Activated CD8-positive, alpha-beta memory T cell treated with anti-CD3 and anti-CD28 coated beads, Interleukin-2, amount 50 U/mL, for 24 hours (primary cell): ENCODE results near the gene NEDD4.
"Not testable (repeated sequence)": the region's sequence is repeated elsewhere in the genome, so short reads cannot be mapped to it uniquely, and the experiment has no call there.

Experiments
- DNase-seq: peaks from one replicate; pipeline ENCODE4 v3.0.0-alpha.2; 2020; ENCODE audit errors: extremely low read depth

Gene NEDD4

DNA sequence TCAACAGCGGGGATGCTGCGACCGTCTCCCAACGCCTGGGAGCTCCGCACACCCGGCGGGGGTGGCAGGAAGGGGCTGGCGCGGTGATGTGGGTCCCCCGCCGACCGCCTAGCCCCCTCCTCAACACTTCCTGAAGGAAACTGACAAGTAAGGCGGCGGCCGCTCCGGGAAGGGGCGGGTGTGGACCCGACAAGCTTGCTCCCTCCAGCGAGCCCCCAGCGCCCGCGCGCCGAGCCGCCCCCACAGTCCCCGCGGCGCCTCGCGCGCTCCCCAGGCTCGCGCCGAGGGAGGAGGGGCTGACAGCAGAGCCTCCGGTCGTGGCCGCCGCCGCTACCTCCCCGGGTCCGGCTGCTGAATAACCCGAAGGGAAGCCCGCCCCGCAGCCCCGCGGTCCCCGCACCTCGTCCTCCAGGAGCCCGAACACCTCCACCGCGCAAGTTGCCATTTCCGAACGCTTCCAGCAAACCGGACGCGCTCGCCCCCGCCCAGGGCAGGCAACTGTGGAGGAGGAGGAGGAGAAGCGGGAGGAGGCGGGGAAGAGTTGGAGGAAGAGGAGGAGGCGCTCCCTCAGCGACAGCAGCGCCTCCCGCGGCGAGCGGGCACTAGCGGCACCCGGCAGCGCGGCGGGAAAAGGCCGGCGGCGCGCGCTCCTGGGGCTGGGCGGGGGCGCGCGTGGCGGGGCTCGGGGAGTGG is at the start of gene NEDD4:
Gene NEDD4 (minus strand): TSS at position 502 of the 693 bp plus-strand sequence. CDS start 57 bp downstream, at position 445.
- DNase-seq, result peak; percentile 27

DNA sequence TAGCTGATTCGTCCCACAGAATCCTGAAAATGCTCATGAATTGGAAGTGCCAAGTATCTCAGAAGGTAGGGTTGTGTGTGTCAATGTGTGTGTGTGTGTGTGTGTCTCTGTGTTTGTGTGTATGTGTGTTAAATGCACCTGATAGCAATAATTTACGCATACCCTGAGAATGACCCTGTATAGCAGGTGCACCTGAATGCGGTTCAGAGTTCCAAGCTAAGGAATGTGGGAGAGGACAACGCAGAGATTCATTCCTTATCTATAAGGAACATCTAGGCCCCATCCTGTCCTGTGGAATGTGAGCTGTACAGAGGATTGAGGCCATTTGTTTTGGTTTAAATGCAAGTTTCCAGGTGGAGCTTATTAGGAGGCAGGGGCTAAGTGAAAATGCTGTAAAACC is 49.1 kb upstream of the NEDD4 start:
- DNase-seq, result no peak

DNA sequence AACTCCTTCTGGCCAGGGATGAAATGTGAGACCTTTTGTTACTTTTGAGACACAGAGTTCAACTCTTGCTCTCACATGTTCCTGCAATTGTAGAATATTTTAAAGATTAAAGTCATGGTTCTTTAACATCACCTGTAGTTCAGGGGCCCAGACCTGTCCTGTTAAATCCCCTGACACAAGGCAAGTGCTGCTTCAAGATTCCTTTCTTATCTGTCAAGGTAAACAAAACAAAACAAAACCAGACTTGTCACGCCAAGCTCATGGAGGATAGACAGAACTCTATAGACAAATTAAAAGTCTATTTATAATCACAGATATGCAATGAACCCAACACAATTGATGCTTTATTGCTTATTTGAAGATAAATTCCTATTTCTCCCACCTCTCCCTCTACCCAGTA is 48.6 kb upstream of the NEDD4 start:
- no peak for DNase-seq

DNA sequence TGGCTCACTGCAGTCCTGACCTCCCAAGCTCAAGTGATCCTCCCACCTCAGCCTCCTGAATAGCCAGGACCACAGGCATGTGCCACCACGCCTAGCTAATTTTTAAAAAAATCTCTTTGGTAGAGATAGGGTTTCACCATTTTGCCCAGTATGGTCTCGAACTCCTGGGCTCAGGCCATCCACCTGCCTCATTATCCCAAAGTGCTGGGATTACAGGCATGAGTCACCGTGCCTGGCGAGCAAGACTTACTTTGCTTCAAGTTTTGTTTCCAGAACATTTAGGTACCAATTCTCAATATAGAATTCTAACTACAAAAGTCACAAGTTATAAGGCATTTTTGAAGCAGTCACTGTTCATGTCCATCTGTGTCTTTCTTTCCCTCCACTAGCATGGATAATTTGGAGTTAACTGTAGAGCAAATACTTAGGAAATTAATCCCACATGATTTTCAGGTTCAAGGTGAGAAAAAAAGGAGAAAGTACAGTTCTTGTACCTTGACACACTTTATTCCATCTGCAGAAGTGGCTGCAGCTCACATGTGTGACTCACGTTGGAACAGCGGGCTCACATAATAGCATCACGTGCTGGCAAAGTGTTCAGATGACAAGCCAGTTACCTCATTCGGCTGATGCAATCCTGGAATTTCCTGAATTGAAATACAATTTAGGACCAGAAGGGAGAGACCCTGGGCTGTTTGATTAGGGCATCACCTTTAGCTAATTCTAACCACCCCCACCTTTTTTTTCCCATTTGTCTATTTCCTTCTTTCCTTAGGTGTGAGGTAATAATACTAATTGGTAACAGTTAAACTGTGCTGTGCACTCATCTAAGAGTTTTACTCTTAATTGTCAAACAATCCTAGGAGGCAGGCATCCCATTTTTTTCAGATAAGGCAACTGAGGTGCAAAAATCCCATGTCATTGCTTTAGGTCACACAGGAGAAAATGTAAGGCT is 46.9 kb upstream of the NEDD4 start:
- no peak for DNase-seq

DNA sequence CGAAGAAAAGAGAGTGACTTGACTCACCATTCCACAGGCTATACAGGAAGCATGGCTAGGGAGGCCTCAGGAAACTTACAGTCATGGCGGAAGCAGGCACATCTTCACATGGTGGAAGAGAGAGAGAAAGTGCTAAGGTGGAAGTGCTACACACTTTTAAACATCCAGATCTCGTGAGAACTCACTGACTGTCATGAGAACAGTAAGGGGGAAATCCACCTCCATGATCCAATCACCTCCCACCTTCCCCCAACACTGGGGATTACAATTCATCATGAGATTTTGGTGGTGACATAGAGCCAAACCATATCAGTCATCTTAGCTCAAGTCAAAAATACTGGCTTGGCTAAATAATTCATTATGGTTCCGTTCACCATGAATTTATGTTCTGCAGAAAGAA is 45.3 kb upstream of the NEDD4 start:
- DNase-seq, result no peak

DNA sequence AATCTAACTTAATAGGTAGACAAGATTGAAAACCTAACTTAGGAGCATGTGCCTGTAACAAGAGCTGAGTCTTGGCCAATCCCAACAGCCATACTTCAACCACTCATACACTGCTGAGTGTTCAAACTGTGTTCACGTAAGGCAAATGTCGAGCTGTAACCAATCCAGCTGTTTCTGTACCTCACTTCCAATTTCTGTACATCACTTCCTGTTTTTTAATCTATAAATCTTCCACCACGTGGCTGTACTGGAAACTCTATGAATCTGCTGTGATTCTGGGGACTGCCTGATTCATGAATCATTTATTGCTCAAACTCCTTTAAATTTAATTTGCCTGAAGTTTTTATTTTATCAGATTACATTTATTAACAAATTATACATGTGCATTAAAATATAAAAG is 44.6 kb upstream of the NEDD4 start:
- DNase-seq, result no peak

DNA sequence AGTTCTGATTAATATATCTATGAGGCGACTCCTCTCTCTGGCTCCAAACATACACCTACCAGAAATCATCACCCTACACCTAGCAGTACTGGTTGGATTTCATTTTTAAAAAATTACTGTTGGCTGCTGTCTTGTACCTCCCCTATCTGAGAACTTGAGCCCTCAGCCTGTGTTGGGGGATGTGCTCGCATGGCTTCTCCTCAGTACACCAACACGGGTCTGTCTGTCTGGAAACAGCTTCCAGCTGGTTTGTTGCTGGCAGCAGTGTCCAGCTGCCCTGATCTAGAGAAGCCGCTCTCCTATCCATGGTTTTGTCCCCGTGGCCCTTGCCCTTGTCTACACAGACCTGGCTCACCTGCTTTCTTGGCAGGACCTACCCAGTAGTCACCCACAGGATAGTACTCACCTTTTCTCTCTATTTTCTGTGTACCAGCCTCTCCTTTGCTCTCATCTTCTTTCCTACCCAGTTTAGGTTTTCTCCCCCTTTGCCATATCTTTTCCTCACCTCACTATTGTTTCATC is 43.2 kb upstream of the NEDD4 start:
- DNase-seq, result no peak

DNA sequence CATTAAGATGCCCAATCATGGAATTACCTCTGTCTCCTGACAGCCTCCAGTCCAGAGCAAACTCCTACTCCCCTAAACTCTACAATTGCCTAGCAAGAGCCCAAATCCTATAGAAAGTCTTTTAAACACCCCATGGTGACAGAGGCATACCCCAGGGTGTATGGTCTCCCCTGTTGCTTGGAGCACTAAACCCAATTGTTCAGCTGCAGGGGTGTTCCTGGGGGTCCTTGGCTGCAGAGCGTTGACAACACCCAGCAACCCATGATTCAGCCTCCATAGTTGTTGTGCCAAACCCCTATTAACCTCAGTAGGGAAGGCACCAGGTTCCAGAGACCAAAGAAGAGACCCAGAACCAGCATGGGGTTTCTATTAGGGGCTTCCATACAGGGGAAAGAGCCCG is 41.8 kb upstream of the NEDD4 start:
- no peak for DNase-seq

DNA sequence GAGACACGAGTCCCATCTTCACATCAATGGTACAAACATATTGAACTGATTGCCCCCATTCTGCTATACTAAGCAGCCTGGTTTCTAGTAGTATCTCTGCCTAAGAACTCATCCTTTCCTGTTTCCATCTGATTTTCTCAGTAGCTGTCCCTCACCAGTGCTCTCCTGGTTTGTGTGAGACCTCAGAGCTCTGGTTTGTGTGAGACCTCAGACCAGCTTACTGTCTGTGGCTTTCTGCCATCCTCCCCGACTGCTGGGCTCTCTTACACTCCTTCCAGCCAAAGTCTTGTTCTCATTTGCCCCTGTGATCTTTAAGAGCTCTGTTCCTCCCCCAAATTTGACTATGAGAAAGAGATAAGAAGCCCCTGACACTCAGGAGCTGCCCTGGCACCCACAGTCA is 41.1 kb upstream of the NEDD4 start:
- DNase-seq, result no peak

DNA sequence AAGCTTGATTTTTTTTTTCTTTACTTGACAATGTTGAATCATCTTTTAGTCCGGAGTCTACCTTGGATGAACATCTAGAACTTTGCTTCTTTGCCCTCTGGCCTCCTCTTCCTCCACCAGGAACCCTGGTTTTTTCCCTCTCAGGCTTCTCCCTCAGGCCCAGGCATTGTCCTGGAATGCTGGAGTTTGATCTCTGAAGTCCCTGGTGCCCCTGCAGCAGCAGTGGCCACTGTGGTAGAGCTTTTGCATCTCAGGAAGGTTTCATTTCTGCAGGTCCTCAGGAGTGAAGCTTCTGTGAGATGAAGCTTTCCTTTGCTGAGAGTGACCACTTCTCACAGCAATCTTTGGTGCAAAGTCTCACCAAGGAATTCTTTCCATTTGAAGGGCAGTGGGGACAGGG is 39.0 kb upstream of the NEDD4 start:
- DNase-seq, result no peak

DNA sequence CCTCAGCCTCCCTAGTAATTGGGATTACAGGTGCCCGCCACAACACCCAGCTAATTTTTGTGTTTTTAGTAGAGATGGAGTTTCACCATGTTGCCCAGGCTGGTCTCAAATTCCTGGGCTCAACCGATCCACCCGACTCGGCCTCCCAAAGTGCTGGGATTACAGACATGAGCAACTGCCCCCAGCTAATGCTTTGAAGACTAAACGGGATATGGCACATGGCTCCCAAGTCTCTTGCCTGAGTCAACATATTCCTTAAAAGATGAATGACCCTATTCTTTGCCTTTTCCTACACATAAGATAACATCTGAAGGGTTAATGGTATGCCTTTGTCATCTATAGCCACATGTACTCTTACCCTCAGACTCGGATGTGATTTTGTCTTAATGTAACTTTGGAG is 38.4 kb upstream of the NEDD4 start:
- no peak for DNase-seq

DNA sequence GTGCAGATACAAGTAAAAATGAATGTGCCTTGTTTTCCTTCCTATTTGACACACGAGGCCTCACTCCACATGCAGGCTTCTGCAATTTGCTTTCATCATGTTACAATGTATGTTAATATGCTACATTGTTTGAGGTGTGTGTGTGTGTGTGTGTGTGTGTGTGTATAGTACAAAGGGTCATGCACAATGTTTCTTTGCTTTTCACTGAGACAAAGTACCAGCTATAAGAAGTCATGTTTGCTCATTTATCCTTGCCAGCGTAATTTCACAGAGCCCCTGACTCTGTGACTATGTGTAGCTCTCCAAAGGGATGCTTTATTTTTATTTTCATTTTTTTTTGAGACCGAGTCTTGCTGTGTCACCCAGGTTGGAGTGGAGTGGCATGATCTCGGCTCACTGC is 38.0 kb upstream of the NEDD4 start:
- DNase-seq, result no peak

DNA sequence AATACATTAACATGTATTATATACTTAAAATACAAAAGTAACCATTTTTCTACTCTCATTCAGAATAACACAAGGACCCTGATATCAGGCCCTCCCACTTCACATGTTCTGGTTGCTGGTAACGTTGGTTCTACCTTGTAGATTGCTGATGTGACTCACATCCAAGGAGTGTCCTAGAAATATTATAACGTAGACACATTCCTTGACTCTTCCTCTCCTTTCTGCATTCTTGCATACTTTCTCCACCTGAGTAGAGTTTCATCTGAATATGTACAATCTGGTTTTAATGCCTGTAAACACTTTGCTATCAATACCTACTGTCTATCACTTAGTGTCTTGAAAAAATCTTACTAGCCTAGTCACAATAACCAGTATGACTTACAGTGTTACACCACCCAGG is 35.0 kb upstream of the NEDD4 start:
- no peak for DNase-seq

DNA sequence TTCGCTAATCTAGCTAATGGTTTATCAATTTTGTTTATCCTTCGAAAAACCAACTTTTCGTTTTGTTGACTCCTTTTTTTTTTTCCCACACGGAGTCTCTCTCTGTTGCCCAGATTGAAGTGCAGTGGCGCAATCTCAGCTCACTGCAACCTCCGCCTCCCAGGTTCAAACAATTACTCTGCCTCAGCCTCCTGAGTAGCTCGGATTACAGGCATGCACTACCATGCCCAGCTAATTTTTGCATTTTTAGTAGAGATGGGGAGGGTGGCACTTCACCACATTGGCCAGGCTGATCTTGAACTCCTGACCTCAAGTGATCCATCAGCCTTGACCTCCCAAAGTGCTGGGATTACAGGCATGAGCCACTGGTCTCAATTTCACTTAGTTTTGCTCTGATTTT is 29.7 kb upstream of the NEDD4 start:
- not testable (repeated sequence) for DNase-seq

DNA sequence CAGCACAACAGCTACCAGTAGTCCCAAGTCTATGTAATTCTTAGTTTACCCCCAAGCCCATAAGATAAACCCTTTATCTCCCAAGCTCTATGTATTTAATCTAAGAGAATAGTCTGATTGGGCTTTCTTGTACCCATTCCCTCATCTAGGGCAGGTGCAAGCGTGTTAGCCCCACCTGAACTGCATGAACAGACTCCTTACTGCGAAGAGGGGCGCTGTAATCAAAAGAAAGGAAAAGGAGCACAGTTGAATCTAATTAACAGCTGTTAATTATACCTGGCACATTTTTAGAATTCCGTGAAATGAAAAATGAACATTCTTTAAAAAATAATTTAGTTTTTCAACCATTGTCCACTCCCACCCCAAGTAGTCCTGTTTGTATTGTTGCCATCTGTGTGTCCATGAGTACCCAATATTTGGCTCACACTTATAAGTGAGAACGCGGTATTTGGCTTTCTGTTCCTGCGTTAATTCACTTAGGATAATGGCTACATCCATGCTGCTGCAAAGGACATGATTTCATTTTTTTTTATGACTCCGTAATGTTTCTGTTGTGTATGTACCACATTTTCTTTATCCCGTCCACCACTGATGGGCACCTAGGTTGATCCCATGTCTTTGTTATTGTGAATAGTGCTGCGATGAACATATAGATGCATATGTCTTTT is 26.5 kb upstream of the NEDD4 start:
- no peak for DNase-seq

DNA sequence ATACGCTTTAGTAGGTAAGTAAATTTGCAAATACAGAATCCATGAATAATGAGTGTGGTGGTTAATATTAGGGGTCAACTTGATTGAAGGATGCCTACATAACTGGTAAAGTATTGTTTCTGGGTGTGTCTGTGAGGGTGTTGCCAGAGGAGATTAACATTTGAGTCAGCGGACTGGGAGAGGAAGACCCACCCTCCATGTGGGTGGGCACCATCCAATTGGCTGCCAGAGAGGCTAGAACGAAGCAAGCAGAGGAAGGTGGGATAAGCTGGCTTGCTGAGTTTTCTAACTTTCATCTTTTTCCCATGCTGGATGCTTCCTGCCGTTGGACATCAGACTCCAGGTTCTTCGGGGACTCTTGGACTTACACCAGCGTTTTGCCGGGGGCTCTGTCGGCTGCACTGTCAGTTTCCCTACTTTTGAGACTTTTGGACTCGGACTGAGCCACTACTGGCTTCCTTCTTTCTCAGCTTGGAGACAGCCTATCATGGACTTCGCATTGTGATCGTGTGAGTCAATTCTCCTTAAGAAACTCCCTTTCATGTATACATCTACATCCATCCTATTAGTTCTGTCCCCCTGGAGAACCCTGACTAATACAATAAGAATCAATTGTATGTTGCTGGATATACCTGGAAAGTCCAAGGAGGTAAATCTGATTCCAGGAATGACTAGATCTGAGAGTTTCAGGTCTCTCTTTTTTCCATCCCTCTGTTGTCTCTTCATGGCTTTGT is 25.8 kb upstream of the NEDD4 start:
- no peak for DNase-seq

DNA sequence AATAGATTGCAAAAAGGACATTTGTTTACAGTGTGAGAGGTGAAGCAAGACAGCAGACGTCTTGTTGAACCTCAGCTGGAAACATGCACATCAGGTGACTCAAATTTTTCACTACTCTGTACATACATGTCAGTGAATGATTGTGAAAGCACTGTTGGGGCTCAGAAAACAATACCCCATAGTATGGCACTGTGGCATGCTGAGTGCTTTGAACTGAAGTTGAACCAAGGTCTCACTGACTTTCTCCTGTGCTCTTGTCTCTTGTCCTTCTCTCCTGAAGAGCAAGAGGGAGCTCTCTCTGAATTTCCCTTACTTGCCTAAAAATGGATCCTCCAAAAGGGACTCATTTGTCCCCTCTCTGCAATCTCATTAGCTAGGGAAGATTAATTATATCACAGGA is 24.5 kb upstream of the NEDD4 start:
- DNase-seq, result no peak

DNA sequence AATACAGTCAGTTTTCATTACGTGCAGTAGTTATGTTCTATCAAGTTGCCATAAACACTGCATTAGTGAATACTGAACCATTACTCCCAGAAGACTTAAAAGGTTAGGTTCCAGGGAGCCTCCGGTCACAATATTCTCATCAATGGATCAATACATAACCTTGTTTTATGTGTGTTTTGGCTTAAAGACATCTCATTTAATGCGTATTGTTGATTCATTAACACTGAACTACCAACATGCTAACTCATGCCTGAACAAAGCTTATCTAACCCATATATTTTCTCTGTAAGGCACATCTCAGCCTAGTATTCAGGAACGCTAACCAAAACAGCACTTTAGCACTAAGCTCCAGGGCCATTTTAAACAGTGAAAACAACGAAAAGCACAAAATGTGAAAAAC is 24.1 kb upstream of the NEDD4 start:
- no peak for DNase-seq

DNA sequence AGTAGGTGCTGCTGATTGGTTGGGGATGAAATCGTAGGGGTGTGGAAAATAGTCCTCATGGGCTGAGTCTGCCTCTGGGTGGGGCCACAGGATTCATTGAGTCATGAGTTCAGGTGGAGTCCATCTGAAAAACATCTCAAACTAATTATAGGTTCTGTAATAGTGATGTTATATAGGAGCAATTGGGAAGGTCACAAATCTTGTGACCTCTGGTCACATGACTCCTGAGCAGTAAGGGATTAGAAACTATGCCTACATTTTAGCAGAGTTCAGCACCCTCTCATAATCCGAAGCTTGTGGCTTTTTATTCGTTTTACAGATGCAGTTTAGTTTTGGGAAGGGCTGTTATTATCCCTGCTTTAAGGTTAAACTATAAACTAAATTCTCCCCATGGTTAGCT is 22.9 kb upstream of the NEDD4 start:
- DNase-seq, result no peak

DNA sequence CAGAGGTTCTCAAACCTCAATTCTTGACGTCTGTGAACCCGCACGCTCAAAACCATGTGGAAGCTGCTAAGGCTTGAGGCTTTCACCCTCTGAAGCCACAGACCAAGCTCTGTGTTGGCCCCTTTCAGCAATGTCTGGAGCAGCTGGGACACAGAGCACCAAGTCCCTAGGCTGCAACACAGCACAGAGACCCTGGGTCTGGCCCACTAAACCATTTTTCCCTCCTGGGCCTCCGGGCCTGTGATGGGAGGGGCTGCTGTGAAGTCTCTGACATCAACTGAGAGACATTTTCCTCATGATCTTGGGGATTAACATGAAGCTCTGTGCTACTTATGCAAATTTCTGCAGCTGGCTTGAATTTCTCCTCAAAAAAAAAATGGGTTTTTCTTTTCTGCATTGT is 21.3 kb upstream of the NEDD4 start:
- no peak for DNase-seq

DNA sequence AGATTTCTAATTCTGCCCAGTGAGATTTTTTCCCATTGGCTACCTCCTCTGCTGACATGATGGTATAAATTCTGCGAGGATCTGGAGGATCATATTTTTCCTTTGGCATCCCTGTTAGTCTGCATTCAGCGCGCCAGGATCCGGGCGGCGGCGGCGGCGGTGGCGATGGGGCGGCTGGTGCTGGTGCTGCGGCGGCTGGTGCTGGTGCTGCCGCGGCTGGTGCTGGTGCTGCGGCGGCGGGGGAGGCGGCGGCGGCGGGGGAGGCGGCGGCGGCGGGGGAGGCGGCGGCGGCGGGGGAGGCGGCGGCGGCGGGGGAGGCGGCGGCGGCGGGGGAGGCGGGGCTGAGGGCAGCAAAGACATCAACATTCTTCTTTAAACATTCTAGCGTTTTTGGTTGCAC is 13.6 kb upstream of the NEDD4 start:
- not testable (repeated sequence) for DNase-seq

DNA sequence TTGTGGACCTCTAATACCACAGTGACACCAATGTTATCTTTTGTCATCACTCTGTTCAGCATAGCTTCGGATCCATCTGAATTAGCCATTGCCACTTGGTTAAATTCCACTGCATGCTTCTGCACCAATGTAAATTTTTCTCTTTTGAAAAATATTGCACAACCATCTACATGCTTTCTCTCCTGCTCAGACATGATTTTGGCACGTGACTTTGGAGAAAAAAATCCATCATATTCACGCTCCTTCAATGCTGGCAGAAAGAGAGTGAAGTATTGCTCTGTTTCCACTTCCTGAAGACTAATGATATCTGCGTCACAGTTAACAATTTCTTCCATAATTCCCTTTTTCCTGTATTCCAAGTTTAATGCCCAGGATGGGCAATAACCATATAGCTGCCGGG is 13.0 kb upstream of the NEDD4 start:
- DNase-seq, result not testable (repeated sequence)
